Breast epithelium (tissue), 3 donors: Measurements from ENCODE around the gene CDH4.

Experiments used
- CTCF ChIP-seq, 3 donors: fragments of 450-650 bp; IDR thresholded peaks; one replicate each; pipeline ENCODE4 v1.5.1; 2016 to 2017; ENCODE audit warnings: antibody characterized with exemption in 3 of 3, mild to moderate bottlenecking in 3 of 3, moderate library complexity in 3 of 3
- POLR2A ChIP-seq: fragments of 450-650 bp; IDR thresholded peaks from one replicate; pipeline ENCODE4 v1.6.1; 2016; ENCODE audit warnings: antibody characterized with exemption, mild to moderate bottlenecking, moderate library complexity

DNA sequence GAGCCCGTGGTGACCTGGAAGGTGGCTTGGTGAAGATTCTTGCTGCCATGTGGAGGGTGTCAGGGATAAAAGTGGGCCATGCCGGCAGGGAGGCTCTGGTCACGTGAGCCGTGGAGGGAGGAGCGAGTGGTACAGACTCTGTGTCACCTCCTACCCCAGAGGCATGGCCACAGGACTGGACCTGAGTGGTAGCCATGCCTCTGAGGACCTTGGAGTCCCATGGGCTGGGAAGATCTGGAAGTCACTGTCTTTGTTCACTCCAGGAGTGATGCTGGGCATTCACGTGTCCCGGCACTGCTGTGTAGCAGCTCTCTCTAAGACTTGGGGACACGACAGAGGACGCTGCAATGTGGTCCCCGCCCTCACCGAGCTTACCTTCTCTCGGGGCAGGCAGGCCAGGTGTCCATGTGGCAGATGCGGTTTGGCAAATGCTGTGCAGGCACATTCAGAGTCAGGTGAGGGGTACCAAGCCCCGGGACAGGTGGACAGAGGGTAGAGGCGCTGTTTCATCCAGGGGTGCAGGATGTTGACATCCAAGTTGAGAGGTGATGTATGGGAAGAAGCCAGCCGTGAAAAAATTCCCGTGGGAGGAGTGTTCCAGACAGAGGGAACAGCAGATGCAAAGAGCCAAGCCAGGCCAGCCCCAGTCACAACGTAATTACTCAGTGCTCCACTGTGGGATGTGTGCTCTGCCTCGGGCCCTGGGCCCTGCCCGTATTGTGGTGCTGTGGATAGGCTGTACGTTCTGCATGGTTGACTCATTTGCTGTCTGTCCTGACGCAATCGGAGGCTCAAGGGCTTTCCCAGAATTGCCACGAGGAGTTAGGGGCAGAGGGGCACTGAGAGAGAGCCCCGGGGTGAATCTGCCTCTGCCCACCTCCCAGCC lies 505.9 kb downstream of the CDH4 start:
- TF ChIP-seq CTCF (IDR thresholded peaks at IDR 0.05) (no peak), POLR2A (no peak)
